LNCaP clone FGC (cell line): ENCODE data around the gene ZMAT5.

Experiments used
- DNase-seq: peaks from one replicate; pipeline ENCODE4 v3.0.0-alpha.2; 2011; ENCODE audit warnings: low read depth
- H3K4me3 ChIP-seq: 2 replicates; pipeline ENCODE4 v1.5.1; 2011; ENCODE audit warnings: mild to moderate bottlenecking, low read depth, low read length, control low read depth
- TF ChIP-seq, protein P1 (sequence below): IDR thresholded peaks from 2 replicates; pipeline ENCODE4 v1.5.1; 2012; ENCODE audit warnings: mild to moderate bottlenecking; ENCODE audit not compliant: control insufficient read depth, insufficient read depth; ENCODE audit errors: extremely low read depth

The ZMAT5 gene

DNA sequence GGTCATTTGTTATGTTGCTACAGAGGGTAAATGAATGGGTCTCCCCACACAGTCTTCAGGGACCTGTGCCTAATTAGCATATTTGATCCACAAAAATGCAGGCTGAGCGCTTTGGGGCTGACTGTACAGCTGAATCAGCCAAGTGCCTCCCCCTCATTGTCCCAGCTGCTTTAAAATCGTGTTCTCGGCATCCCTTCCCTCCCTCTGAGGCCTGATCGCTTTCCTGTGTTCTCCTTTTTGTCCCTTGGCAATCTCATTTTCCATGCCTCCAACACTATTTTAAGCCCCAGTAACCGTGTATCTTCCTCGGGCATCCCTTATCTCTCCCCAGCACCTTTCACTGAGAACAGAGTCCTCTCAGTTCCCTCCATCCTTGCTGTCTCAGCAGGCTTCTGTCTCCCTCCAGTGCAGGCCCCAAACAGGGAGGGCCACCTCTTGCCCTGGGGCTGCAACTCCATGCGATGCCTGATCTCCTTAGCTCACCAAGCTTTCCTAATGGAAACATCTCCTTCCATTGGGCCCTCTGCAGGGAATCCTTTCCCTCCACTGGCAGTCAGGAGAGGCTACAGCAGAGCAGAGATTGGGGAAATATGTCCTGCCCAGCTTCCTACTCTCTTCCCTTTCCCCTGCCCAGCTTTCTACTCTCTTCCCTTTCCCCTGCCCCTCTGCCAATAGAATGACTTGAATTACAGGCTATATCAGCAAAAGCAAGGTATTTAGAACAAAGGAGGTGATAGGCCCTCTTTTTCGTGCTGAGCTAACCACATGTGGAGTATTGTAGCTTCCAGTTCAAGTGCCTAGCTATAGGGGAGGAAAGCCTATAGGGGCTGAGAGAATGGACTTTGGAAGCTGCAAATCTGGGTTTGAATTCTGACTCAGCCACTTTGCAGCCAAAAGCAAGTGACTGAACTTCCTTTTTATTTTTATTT is 14.2 kb upstream of the ZMAT5 start:
- TF ChIP-seq, protein P1, sequence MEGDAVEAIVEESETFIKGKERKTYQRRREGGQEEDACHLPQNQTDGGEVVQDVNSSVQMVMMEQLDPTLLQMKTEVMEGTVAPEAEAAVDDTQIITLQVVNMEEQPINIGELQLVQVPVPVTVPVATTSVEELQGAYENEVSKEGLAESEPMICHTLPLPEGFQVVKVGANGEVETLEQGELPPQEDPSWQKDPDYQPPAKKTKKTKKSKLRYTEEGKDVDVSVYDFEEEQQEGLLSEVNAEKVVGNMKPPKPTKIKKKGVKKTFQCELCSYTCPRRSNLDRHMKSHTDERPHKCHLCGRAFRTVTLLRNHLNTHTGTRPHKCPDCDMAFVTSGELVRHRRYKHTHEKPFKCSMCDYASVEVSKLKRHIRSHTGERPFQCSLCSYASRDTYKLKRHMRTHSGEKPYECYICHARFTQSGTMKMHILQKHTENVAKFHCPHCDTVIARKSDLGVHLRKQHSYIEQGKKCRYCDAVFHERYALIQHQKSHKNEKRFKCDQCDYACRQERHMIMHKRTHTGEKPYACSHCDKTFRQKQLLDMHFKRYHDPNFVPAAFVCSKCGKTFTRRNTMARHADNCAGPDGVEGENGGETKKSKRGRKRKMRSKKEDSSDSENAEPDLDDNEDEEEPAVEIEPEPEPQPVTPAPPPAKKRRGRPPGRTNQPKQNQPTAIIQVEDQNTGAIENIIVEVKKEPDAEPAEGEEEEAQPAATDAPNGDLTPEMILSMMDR, result no peak
- H3K4me3 ChIP-seq, result no peak overlapping the region
- no peak for DNase-seq

DNA sequence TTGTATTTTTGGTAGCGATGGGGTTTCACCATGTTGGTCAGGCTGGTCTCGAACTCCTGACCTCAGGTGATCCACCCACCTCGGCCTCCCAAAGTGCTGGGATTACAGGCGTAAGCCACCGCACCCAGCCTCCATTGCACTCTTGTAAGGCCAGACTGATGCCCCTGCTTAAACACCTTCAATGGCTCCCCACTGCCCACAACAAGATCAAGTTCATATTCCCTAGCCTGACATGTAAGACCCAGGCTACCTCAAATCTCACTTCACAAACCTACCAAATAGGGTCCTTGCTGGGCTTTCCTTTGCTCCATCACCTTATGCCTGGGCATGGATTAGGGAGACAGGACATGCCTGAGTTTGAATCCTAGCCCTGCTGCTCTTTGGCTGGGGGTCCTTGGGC is 13.4 kb upstream of the ZMAT5 start:
- no peak for DNase-seq
- TF ChIP-seq, protein P1, result no peak
- H3K4me3 ChIP-seq, result no peak overlapping the region

DNA sequence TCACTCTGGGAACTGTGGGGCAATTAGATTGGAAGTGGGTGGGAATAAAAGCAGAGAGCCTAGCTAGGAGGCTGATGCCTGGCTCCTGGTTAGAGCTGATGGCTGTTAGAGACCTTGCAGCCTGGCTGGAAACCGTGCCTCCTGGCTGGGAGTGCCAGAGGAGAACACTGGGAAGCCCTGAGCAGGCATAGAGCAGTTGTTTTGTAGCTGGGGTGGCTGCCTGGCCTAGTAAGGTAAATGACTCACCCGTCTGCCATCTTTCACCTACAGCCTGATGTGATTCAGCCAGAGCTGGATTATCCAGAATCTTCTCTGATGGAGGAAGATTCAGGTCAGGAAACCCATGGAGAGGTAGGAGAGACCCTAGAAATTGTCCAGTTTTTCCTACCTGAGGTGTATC is 6.4 kb upstream of the ZMAT5 start:
- H3K4me3 ChIP-seq, result no peak overlapping the region
- TF ChIP-seq, protein P1, result no peak
- DNase-seq, result no peak

DNA sequence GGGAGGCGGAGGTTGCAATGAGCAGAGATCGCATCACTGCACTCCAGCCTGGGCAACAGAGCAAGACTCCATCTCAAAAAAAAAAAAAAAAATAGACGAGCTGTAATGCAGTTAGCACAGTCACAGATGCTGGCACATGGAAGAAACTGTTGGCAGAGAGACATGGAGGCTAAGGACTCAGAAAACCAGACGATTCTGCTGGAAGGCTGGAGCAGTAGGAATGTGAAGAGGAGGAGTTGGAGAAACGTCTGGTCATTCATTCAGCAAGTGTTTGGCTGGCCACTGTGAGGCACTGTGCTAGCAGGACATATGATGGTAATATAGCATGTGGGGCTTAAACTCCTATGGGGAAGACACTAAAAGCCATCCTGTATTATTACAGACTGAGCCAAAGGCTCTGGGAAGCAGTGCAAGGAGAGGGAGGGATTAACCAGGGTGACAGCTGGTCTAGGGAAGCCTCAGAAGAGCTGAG is 5.4 kb upstream of the ZMAT5 start:
- H3K4me3 ChIP-seq, result no peak overlapping the region
- DNase-seq, result no peak
- TF ChIP-seq, protein P1, result peak; percentile 53

DNA sequence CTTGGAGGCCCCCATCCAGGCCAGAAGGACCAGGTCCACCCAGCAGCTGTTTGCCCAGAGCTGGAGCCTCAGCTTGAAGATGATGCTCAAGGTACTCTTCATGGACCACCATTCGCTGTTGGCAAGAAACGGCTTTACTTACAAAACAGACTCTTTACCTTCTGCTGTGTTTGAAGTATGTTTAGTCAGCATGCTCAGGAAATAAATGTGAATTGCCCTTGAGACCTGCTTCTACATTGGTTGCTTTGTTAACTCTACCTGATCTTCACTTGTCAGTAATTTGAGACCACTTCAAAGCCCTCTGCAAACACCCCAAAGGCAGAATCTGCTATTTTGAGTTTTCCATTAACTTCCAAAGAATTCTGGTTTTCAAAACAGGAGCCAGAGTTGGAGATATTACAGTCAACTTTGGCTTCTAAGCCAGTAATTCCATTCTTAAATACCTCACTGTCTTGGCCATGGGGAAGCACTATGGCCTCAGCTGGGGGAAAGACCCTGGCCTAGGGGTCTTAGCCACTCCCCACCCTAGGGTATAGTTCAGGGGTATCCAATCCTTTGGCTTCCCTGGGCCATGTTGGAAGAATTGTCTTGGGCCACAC is 3.0 kb upstream of the ZMAT5 start:
- TF ChIP-seq, protein P1, result no peak
- DNase-seq, result no peak
- H3K4me3 ChIP-seq, result no peak overlapping the region

DNA sequence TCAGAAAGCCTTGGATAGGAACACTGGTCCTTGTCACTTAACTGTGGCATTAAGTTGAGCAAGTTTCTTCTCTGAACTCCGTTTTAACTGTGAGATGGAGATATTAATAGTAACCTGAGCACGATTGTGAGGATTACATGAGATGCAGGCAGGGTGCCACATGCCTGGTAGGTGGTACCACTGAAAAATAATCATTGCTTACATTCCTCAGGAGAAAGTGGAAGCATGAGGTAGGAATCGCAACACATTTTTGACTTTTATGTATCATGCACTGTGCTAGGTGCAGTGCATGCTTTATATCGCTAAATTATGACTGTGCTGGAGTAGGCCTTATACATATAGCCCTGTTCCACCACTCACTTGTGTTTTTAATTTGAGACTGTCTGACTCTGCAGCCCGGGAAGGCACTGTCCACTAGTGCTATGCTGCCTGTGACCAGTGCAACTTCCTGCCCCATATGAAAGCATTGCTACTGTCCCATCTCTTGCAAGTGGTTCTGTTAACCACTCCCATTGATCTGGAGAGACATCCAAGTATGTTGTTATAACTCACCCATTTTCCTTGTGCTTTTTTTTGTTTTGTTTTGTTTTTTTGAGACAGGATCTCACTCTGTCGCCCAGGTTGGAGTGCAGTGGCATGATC is 1.4 kb upstream of the ZMAT5 start:
- TF ChIP-seq, protein P1, result no peak
- DNase-seq, result no peak
- peak overlapping the region; percentile 85 for H3K4me3 ChIP-seq
